Measurements from ENCODE around the gene CDH8.

DNA sequence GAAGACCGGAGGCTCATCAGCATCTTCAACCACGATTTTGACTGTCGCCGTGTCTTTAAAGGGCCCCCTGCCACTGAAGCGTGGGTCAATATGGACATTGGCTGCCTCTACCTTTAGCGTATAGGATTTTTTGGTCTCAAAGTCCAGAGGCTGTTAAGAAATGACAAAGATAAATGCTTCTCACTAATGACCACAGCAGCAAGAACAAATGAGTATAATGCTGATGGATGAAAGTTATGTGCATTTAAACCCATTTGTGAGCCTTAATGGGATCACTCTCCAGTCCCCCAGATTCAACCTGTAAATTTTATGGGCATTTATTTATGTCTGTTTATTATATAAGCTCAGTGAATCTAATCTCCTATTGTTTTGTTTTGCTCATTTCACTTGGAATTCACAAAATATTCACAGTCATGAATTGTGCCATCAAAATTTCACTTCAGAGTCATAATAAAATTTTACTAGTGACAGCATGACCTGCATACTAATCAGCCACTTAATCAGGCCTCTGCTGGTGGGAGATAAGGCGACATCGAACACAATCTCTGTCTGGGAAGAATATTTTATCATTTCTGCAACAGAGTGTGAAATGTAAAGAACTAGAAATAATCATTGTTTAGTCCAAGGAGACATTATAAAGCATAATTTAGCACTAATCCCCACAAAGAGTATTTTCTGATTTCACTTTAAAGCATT is 218.5 kb downstream of the CDH8 start:
- no peak for TF ChIP-seq CTCF (IDR thresholded peaks at IDR 0.05)
- TF ChIP-seq EZH2 (IDR thresholded peaks at IDR 0.05; ENCODE audit: borderline replicate concordance, insufficient read depth, low read depth, low read length, poor library complexity, severe bottlenecking): no peak
